Measurements from ENCODE around the gene AKNAD1.

AKNAD1 gene

DNA sequence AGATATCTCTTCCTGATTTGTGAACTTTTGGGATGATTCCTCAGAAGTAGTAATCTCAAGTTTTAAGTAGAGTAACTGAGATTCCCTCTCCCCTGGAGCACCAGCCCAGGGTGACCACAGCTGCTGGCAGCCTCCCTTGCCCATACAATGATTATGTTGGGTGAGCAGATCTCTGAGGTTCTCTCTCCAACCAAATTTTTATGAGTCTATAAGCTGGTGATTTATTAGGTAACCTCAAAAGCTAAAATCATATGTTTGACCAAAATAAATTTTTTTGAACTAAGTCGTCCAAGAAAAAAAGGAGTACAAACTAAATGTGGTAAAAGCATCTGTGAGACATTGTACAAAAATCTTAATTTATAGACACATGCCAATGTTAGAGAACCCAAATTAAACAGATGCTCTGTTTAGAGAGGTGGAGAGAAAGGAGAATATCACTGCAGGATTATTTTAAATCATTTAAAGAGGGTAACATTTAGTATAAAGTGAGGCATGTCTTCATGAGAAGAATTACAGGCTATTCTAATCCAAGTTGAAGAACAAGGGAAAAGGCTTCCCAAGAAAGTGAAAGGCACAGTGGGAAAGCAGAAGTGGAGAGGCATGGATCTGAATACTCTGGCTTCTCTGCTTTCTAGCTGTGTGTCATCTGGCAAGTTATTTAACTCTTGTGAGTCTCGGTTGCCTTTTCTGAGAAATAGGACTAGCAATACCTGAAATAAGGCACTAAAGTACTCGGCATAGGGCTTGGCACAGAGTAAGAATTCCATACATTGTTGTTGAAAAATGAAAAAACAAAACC, 2.5 kb downstream of the AKNAD1 start:
- H3K4me3 Mint-ChIP-seq: no peak overlapping the region

DNA sequence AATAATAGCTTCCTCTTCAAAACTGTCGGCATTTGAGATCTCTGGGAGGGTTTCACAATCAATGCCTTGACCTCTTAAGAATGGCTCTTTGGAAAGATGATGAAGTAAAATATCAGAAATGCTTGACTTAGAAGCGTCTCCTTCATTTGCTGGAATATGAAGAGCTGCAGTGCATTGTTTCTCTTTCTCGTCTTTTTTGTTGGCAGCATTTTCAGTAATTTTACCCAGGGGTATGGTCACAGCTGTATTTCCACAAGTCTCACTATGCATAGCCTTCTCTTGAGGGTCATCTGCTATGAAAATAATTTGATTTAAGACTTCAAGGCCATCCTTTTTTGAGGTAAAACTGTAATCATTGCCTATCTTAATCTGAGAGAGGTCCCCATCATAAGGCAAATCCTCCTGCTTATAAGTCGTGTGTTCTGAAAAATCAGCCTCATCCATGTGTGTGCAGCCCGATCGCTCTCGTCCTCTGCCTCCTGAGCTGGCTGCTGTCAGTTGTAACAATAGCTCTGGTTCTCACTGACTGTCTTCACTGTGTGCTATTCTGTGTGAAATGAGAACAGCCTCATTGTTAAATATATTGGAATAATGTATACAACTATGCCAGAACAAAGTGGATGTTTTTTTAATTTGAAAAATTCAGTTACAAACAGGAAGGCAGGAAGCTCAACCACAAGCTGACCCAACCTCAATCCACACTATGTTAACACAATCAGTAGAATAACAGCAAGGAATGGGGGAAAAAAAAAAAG, 4.5 kb downstream of the AKNAD1 start:
- Mint-ChIP-seq H3K27ac (no peak overlapping the region), H3K27me3 (peaks cover 15 to 17% of the 10 kb centered on the region in 2 donors), H3K9me3 (no peaks in the 10 kb centered on the region), H3K4me3 (no peak overlapping the region), H3K4me1 (peaks cover 6 to 8% of the 10 kb centered on the region in 2 donors), H3K36me3 (no peaks in the 10 kb centered on the region)
- DNase-seq (no peak), ATAC-seq (replicated peaks) (no peak)

More for the DNA sequence above, 2.5 kb downstream of the AKNAD1 start:
- no peak overlapping the region for H3K27ac Mint-ChIP-seq
- H3K36me3 Mint-ChIP-seq: no peaks in the 10 kb centered on the region
- ATAC-seq (replicated peaks) (no peak), DNase-seq (no peak)
- no peaks in the 10 kb centered on the region for H3K9me3 Mint-ChIP-seq
- H3K4me1 Mint-ChIP-seq: peaks cover 6 to 8% of the 10 kb centered on the region in 2 donors
- H3K27me3 Mint-ChIP-seq: peaks cover 15 to 17% of the 10 kb centered on the region in 2 donors

DNA sequence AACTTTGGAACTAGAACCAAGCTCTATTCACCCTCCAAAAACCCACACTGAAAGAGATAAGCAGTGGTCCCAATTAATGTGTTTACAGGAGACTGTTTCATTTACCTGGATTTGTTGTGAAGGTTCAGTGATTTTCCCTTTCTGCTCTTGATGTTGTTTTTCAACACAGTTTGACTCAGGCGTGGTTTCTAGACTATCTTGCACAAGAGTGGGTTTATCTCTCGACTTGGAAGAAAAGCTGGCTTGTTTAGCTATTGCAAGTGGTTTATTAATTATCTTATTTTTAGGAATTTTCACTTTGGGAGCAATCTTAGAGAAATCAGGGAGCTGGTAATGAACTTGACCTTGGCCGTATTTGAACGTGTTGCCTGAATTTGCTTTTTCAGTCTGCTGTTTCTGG, 5.3 kb downstream of the AKNAD1 start:
- Mint-ChIP-seq H3K36me3 (no peaks in the 10 kb centered on the region), H3K4me3 (no peak overlapping the region), H3K9me3 (no peaks in the 10 kb centered on the region), H3K27ac (no peak overlapping the region), H3K27me3 (peaks cover 13 to 17% of the 10 kb centered on the region in 2 donors), H3K4me1 (peaks cover 6 to 8% of the 10 kb centered on the region in 2 donors)
- ATAC-seq (replicated peaks) (no peak), DNase-seq (no peak)

DNA sequence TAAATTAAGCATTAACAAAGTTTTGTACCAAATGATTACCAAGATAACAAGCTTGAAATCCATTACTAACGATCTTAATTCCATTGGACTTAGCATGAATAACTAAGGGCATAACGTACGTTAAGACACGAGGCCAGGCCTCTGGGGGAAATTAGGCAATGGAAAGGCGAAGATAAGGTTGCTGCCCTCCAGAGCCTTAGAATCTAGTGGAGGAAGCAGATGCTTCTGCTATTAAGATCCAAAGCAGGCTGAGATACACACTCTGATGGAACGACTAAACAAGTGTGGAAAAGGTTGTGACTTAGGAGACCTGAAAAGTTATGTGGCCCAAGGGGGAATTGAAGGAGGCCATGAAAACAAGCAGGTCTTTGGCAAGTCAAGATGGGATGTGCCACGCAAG, 6.0 kb downstream of the AKNAD1 start:
- DNase-seq: no peak
- Mint-ChIP-seq H3K27ac (no peak overlapping the region), H3K4me3 (no peak overlapping the region), H3K27me3 (peaks cover 11 to 17% of the 10 kb centered on the region in 2 donors), H3K4me1 (peaks cover 6 to 8% of the 10 kb centered on the region in 2 donors), H3K36me3 (no peaks in the 10 kb centered on the region), H3K9me3 (no peaks in the 10 kb centered on the region)
- ATAC-seq (replicated peaks): no peak

DNA sequence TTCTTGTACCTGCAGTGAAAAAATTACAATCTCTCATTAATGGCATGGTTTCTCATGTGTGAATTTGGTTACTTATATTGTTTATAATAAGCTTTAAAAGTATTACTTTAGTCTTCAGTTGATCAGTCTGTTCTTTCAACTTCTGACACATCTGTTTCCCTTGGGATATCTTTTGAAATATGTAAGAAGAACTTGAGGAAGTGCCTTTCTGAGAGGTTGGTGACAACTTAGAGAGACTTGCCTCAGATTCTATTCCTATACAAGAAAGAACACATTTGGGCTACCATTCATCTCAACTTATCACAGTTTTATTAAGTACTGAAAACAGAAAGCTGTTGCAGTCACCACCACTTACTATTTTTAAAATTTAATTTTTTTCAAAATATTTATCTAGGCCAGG, 8.1 kb downstream of the AKNAD1 start:
- Mint-ChIP-seq H3K27ac (no peak overlapping the region), H3K9me3 (no peaks in the 10 kb centered on the region), H3K4me3 (no peak overlapping the region), H3K36me3 (no peaks in the 10 kb centered on the region), H3K4me1 (peaks cover 6 to 8% of the 10 kb centered on the region in 2 donors), H3K27me3 (peaks cover 7 to 11% of the 10 kb centered on the region in 2 donors)
- no peak for DNase-seq
- ATAC-seq (replicated peaks): no peak

DNA sequence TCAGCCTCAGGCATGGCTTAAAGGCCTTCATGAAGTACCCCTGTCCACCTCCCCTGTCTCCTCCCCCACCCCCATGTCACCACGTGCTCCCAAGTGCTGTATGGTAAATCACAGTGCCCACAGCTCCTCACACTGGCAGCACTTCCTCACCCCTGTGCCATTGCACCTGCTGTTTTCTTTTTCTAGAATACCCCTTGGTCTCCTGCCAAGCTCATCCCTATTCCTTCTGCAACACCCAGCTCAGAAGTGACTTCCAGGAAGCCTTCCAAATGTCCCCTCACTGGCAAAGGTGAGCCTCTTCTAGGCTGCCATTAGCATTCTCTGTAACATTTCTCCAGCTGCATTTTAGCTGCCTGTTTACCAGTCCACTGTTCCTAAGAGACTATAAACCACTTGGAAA, 9.4 kb downstream of the AKNAD1 start:
- ATAC-seq (replicated peaks): no peak
- no peaks in the 10 kb centered on the region for H3K36me3 Mint-ChIP-seq
- DNase-seq: no peak
- no peak overlapping the region for H3K4me3 Mint-ChIP-seq
- H3K27ac Mint-ChIP-seq: no peak overlapping the region
- H3K27me3 Mint-ChIP-seq: peaks cover 4% of the 10 kb centered on the region in 2 donors
- peaks cover 4% of the 10 kb centered on the region in 2 donors for H3K4me1 Mint-ChIP-seq
- H3K9me3 Mint-ChIP-seq: no peaks in the 10 kb centered on the region

DNA sequence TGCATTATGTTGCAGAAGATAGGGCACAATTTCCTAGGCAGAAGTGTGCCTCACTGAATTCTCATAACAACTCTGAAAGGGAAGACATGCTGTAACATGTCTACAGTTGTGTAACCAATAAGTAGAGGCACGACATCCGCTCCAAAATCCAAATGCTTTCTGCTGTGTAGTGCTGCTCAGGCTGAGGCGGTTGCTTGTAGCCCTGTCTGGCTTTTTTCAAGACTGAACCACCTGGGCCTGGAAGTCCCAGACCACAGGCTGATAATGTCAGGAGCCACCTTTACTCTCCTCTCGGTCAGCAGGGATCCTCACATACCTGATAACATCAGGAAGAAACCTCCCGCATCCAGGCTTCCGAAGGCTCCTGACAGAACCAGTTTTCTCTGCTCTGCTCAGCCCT, 10.9 kb downstream of the AKNAD1 start:
- no peaks in the 10 kb centered on the region for H3K4me1 Mint-ChIP-seq
- H3K9me3 Mint-ChIP-seq: no peaks in the 10 kb centered on the region
- H3K27ac Mint-ChIP-seq: no peak overlapping the region
- no peak for DNase-seq
- no peak overlapping the region for H3K4me3 Mint-ChIP-seq
- H3K27me3 Mint-ChIP-seq: no peaks in the 10 kb centered on the region
- no peaks in the 10 kb centered on the region for H3K36me3 Mint-ChIP-seq
- ATAC-seq (replicated peaks): no peak

DNA sequence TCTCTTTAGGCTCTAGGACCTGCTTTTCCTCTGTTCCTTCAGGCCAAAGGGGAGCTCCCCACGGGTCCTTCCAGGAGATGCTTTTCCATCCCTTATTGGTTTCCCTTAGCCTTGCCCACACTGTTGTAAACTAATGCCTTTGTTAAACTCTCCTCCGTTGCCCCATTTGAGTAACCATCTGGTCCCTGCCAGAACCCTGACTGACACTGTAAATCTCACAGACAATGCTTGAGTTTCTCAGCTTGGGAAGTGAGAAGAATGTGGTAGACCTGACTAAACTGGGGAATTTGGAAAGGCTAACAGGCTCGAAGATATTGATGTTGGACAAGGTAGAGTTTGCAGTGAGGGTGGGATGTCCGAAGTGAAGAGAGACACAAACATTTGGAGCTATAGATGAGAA, 11.4 kb downstream of the AKNAD1 start:
- H3K4me1 Mint-ChIP-seq: no peaks in the 10 kb centered on the region
- no peak for DNase-seq
- no peak overlapping the region for H3K27ac Mint-ChIP-seq
- ATAC-seq (replicated peaks): no peak
- no peaks in the 10 kb centered on the region for H3K27me3 Mint-ChIP-seq
- no peaks in the 10 kb centered on the region for H3K36me3 Mint-ChIP-seq
- no peak overlapping the region for H3K4me3 Mint-ChIP-seq
- no peaks in the 10 kb centered on the region for H3K9me3 Mint-ChIP-seq

DNA sequence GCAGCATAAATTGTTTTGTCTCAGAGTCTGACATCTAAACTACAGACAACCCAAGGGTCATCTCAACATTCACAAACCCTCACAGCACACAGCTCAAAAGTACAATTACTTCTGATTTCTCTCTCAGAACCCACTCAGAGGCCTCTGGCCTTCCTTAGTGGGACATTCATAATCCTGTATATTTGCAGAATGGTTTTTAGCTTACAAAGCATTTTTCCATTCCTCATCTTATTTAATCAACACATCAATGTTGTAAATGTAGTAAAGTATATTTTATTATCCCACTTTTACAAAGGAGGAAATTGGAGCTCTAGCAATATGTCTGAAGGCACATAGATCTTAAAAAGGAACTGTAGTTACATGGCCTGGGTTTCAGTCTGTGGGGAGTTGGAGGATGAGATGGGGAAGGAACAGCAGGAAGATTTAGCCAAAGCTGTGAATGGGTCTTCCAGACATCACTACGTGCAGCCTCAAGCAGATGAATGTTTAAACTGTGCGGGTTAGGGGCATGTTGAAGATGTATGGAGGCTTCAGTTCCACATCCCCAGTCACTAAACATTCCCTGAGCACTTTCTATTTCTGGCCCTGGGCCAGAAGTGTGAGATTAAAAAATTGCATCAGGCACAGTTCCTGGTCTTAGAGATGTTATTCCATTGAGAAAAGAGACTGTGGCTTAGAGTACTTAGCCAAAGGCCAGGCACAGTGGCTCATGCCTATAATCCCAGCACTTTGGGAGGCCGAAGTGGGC, 13.3 kb downstream of the AKNAD1 start:
- ATAC-seq (replicated peaks) (no peak), DNase-seq (no peak)
- Mint-ChIP-seq H3K4me3 (no peak overlapping the region), H3K27ac (no peak overlapping the region), H3K27me3 (no peaks in the 10 kb centered on the region), H3K4me1 (no peaks in the 10 kb centered on the region), H3K9me3 (no peaks in the 10 kb centered on the region), H3K36me3 (no peaks in the 10 kb centered on the region)

DNA sequence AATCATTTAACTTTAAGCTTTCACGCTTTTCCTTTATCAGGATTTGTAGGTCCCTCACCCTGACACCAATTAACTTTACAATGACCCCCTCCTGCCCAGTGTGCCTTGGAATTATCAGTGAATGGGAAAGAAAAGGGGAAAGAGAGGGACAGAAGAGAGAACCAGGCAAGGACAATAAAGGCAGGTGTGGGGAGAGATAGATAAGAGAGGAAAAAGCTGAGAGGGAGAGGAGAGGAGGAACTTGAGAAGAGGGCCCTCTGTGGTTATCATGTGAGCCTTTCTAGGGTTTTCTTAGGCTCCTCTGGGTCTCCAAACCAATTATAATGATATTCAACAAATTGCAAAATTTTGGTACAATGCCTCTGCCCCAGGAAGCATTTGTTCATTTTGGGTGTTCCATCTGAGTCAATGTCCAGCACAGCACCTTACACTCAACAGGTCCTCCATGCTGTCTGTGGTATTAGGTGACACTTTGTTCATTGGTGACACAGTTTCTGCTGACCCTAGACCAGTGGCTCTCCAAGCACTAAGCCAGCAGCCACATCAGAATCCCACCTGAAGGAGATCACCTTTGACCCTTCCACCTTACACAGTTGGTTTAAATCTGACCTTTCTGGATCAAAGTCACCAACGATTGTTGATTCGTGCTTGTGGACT, 14.2 kb downstream of the AKNAD1 start:
- H3K27me3 Mint-ChIP-seq: no peaks in the 10 kb centered on the region
- H3K27ac Mint-ChIP-seq: no peak overlapping the region
- H3K4me3 Mint-ChIP-seq: no peak overlapping the region
- DNase-seq (no peak), ATAC-seq (replicated peaks) (no peak)
- no peaks in the 10 kb centered on the region for H3K9me3 Mint-ChIP-seq
- no peaks in the 10 kb centered on the region for H3K4me1 Mint-ChIP-seq
- no peaks in the 10 kb centered on the region for H3K36me3 Mint-ChIP-seq

DNA sequence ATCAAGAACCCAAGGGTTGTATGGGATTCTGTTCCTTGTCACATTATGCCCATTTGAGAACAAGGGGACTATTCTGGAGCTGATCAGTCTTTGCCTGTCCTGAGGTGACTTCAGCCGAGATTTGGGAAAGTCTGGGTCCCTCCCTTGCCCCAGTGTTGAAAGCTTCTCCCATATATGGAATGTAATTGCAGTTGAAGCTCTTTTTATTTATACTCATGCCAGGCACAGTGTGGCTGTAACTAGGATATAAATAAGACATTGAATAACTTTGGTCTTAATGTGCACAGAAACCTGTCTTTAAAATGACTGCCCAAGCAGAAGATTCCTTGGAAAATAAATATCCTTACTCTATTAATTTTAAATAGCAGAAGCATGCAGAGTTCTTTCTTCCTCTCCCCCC, 15.2 kb downstream of the AKNAD1 start:
- Mint-ChIP-seq H3K4me3 (no peak overlapping the region), H3K4me1 (no peaks in the 10 kb centered on the region), H3K27ac (no peak overlapping the region), H3K27me3 (no peaks in the 10 kb centered on the region), H3K9me3 (no peaks in the 10 kb centered on the region), H3K36me3 (no peaks in the 10 kb centered on the region)
- ATAC-seq (replicated peaks): no peak
- DNase-seq: no peak

DNA sequence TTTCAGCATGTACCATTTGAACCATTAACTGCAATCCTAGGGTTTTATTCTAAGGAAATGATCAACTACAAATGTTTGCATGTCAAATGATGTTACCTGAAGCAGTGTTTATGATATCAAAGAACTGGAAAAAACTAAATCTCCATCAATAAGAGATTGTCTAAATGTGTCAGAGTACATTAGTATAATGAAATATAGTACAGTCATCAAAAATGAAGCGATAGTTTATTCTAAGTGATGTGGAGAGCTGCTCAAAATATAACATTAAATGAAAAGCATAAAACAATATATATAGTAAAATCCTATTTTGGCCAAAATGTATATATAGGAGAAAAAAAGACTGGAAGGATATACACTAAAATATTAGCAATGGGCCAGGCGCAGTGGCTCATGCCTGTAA, 24.0 kb downstream of the AKNAD1 start:
- H3K4me3 Mint-ChIP-seq: no peak overlapping the region
- peaks cover 2 to 9% of the 10 kb centered on the region in 2 donors for H3K4me1 Mint-ChIP-seq
- no peak for DNase-seq
- no peaks in the 10 kb centered on the region for H3K9me3 Mint-ChIP-seq
- ATAC-seq (replicated peaks): no peak
- H3K27me3 Mint-ChIP-seq: no peaks in the 10 kb centered on the region
- H3K36me3 Mint-ChIP-seq: no peaks in the 10 kb centered on the region
- H3K27ac Mint-ChIP-seq: no peak overlapping the region

DNA sequence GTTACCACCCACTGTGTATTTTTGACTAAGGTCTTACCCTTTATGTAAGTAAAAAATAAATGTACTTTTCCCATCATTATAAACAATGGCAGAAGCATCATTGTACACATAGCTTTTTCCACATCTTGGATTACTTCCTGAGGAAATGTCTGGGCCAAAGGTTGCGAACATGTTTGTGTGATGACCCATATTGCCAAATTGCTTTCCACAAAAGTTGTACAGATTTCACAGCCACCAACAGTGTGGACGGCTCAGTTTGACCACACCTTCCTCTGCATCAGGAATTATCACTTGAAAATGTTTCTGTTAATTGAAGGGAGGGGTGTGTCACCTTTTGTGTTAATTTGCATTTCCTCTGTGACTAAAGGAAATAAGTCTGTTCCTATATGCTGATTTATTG, 25.7 kb downstream of the AKNAD1 start:
- ATAC-seq (replicated peaks): no peak
- Mint-ChIP-seq H3K9me3 (no peaks in the 10 kb centered on the region), H3K4me3 (no peak overlapping the region), H3K27me3 (no peaks in the 10 kb centered on the region), H3K36me3 (no peaks in the 10 kb centered on the region), H3K27ac (no peak overlapping the region), H3K4me1 (peaks cover 2 to 9% of the 10 kb centered on the region in 2 donors)
- no peak for DNase-seq

Measured in stimulated activated naive B cell treated with anti-CD40 and anti-IgM and Interleukin-4, amounts not matched to agents 10 μg/mL and 1 μg/mL and 100 μg/mL, for 72 hours (primary cell).